OCI-LY3 (cell line): ENCODE measurements around the gene TEKT4.

Experiments used
- H2AFZ ChIP-seq: fragments of 200-600, 300-600 bp; shearing (Covaris generic); 2 replicates; pipeline ENCODE4 v1.6.0; 2014; ENCODE audit warnings: antibody characterized with exemption, low read depth, low read length
- H3K27ac ChIP-seq: fragments of 200-600, 300-600 bp; sonication (generic); 2 replicates; pipeline ENCODE4 v1.5.1; 2014; ENCODE audit warnings: mild to moderate bottlenecking, low read length, moderate library complexity, mixed read lengths
- H3K27me3 ChIP-seq: fragments of 200-600, 300-600 bp; sonication (generic); 2 replicates; pipeline ENCODE4 v1.6.1; 2014; ENCODE audit warnings: low read depth, low read length, mixed read lengths
- H3K36me3 ChIP-seq: fragments of 200-600, 300-600 bp; sonication (generic); replicated peaks from 2 replicates; pipeline ENCODE3; 2014; ENCODE audit warnings: low read depth, low read length, mixed read lengths
- H3K4me1 ChIP-seq: fragments of 300-600, 200-600 bp; sonication (generic); 2 replicates; pipeline ENCODE4 v1.6.1; 2014; ENCODE audit warnings: low read length, mixed read lengths
- H3K4me2 ChIP-seq: fragments of 200-600, 300-600 bp; sonication (generic); 2 replicates; pipeline ENCODE4 v1.6.1; 2014; ENCODE audit warnings: low read length, mixed read lengths
- H3K4me3 ChIP-seq: fragments of 300-600, 200-600 bp; sonication (generic); 2 replicates; pipeline ENCODE4 v1.5.1; 2014; ENCODE audit warnings: antibody characterized with exemption, mild to moderate bottlenecking, low read length, moderate library complexity
- H3K79me2 ChIP-seq: fragments of 300-600, 200-600 bp; shearing (Covaris generic); 2 replicates; pipeline ENCODE4 v1.6.1; 2014; ENCODE audit warnings: mild to moderate bottlenecking, low read length, mixed read lengths
- H3K9ac ChIP-seq: fragments of 300-600, 200-600 bp; shearing (Covaris generic); 2 replicates; pipeline ENCODE4 v1.6.0; 2014; ENCODE audit warnings: mild to moderate bottlenecking, low read length, moderate library complexity
- H3K9me3 ChIP-seq: fragments of 200-600, 300-600 bp; shearing (Covaris generic); 2 replicates; pipeline ENCODE4 v1.6.1; 2014; ENCODE audit warnings: low read length, mixed read lengths; ENCODE audit not compliant: insufficient read depth
- H4K20me1 ChIP-seq: fragments of 200-600, 300-600 bp; sonication (generic); 2 replicates; pipeline ENCODE4 v1.6.1; 2016; ENCODE audit warnings: low read length, mixed read lengths; ENCODE audit not compliant: insufficient read depth
- CTCF ChIP-seq: fragments of 200-600, 300-600 bp; sonication (generic); IDR thresholded peaks from 2 replicates; pipeline ENCODE4 v1.5.1; 2014; ENCODE audit warnings: antibody characterized with exemption, low read length, low read depth
- EZH2phosphoT487 ChIP-seq: fragments of 200-600 bp; shearing (Covaris generic); IDR thresholded peaks from 2 replicates; pipeline ENCODE4 v1.6.1; 2018; ENCODE audit warnings: antibody characterized with exemption, mixed run types, low read depth

Gene TEKT4

GRCh38 chr2:94873362-94874276 is 2.4 kb downstream of the TEKT4 start:
- Histone ChIP-seq H3K27ac (no peak overlapping the region), H3K9me3 (no peaks in the 10 kb centered on the region), H3K4me3 (no peak overlapping the region), H3K27me3 (no peaks in the 10 kb centered on the region), H3K9ac (no peak overlapping the region), H3K79me2 (no peaks in the 10 kb centered on the region), H3K4me1 (no peaks in the 10 kb centered on the region), H3K4me2 (peak overlapping the region; percentile 73), H3K36me3 (no peaks in the 10 kb centered on the region), H4K20me1 (no peaks in the 10 kb centered on the region), H2AFZ (no peak overlapping the region)
- TF ChIP-seq CTCF = no peak
- TF ChIP-seq EZH2phosphoT487 = no peak

- Histone ChIP-seq H3K4me2 (peak overlapping the region; percentile 73), H3K4me3 (peak overlapping the region; percentile 65), H3K9me3 (no peaks in the 10 kb centered on the region), H3K9ac (no peak overlapping the region), H3K79me2 (no peaks in the 10 kb centered on the region), H3K27ac (no peak overlapping the region), H3K36me3 (no peaks in the 10 kb centered on the region), H4K20me1 (no peaks in the 10 kb centered on the region), H2AFZ (no peak overlapping the region; the same call in 1 of the 2 replicates), H3K27me3 (no peaks in the 10 kb centered on the region), H3K4me1 (no peaks in the 10 kb centered on the region)
- TF ChIP-seq CTCF (peak; percentile 99), EZH2phosphoT487 (no peak)
Measured at GRCh38 chr2:94874277-94874997, 3.2 kb downstream of the TEKT4 start.

GRCh38 chr2:94875064-94875819 is 4.0 kb downstream of the TEKT4 start:
- Histone ChIP-seq H3K4me2 (no peak overlapping the region), H3K27ac (no peak overlapping the region), H3K27me3 (no peaks in the 10 kb centered on the region), H4K20me1 (no peaks in the 10 kb centered on the region), H3K4me1 (no peaks in the 10 kb centered on the region), H2AFZ (no peak overlapping the region), H3K4me3 (no peak overlapping the region), H3K36me3 (no peaks in the 10 kb centered on the region), H3K9me3 (no peaks in the 10 kb centered on the region), H3K79me2 (no peaks in the 10 kb centered on the region), H3K9ac (no peak overlapping the region)
- TF ChIP-seq CTCF = no peak
- TF ChIP-seq EZH2phosphoT487 = no peak
